ENCODE measurements around the gene IFNL2. TPM values are rescaled to one million over a fixed set of nuclear protein-coding genes. Genes with fewer than 3 reads are reported as not detected.

Gene IFNL2
- total and polyA plus RNA-seq, 2 of the 4 experiments (the other 2 are of a cell fraction) = not detected

- intact Hi-C loops (cut with micrococcal nuclease) = no loop called here
- Histone ChIP-seq H3K36me3 (ENCODE audit: control insufficient read depth, insufficient read depth, low read length) (no peaks in the 10 kb centered on the region), H3K23ac (ENCODE audit: low read depth, low read length) (no peak overlapping the region), H3K4me2 (ENCODE audit: low read depth, low read length) (no peak overlapping the region), H3K27me3 (ENCODE audit: control insufficient read depth, insufficient read depth, low read length) (peaks cover 54% of the 10 kb centered on the region), H3K18ac (ENCODE audit: low read depth, low read length) (no peak overlapping the region), H4K8ac (ENCODE audit: low read depth in 2 of 2, low read length in 2 of 2) (no peak overlapping the region), H2AFZ (replicated peaks; ENCODE audit: low read length, poor library complexity) (no peak overlapping the region), H3K4me3 (ENCODE audit: insufficient read depth, low read depth, low read length) (no peak overlapping the region), H3K4me1 (ENCODE audit: control insufficient read depth, insufficient read depth, low read length) (no peaks in the 10 kb centered on the region), H4K91ac (ENCODE audit: insufficient read depth, low read depth, low read length) (no peak overlapping the region), H2BK15ac (ENCODE audit: low read depth, low read length) (no peak overlapping the region), H3K79me1 (ENCODE audit: low read depth in 1 of 2, low read length in 2 of 2) (no peaks in the 10 kb centered on the region), H3K27ac (ENCODE audit: insufficient read depth, low read length) (no peak overlapping the region), H2AK5ac (ENCODE audit: low read depth, low read length) (no peak overlapping the region), H2BK20ac (ENCODE audit: low read depth, low read length) (no peak overlapping the region), H3K9me3 (ENCODE audit: control insufficient read depth, insufficient read depth, low read length) (peaks cover 2% of the 10 kb centered on the region; the same call in 1 of the 2 replicates), H2AK9ac (replicated peaks; ENCODE audit: low read depth, low read length, poor library complexity) (no peak overlapping the region), H4K20me1 (ENCODE audit: insufficient read depth, low read length) (no peaks in the 10 kb centered on the region), H3K56ac (ENCODE audit: extremely low read depth, insufficient read depth, low read length) (no peak overlapping the region), H3K9me1 (ENCODE audit: insufficient read depth, low read length) (no peaks in the 10 kb centered on the region), H2BK120ac (ENCODE audit: low read depth, low read length) (no peak overlapping the region), H3K4ac (ENCODE audit: low read depth, low read length) (no peak overlapping the region), H3K9ac (ENCODE audit: low read depth, low read length) (no peak overlapping the region), H3K14ac (replicated peaks; ENCODE audit: low read depth, low read length) (no peak overlapping the region), H4K5ac (ENCODE audit: low read depth, low read length) (no peak overlapping the region), H2BK5ac (ENCODE audit: low read depth, low read length, poor library complexity, severe bottlenecking) (no peak overlapping the region)
- WGBS, 2 experiments (ENCODE audit: extremely low coverage in 2 of 2, insufficient read length in 1 of 2) = 100% methylated on average over 2 of the region's 4 CpGs; no CpG with 5 or more reads in 1 of the 2 experiments
- in situ Hi-C loops (cut with MboI; ENCODE audit: low sequenced_read_pairs) = no loop called here
- CTCF ChIA-PET = no interaction called here
- TF ChIP-seq FOS (IDR thresholded peaks at IDR 0.05; ENCODE audit: low read depth, low read length) (no peak), ELK1 (IDR thresholded peaks at IDR 0.05; ENCODE audit: borderline replicate concordance, low read depth, low read length) (no peak), MXI1 (IDR thresholded peaks at IDR 0.05; ENCODE audit: borderline replicate concordance, low read depth, low read length) (no peak), POLR2A (IDR thresholded peaks at IDR 0.05; ENCODE audit: low read depth, low read length) (no peak), RFX5 (IDR thresholded peaks at IDR 0.05; ENCODE audit: low read depth, low read length) (no peak), RAD21 (IDR thresholded peaks at IDR 0.05; ENCODE audit: low read length) (no peak), USF2 (IDR thresholded peaks at IDR 0.05; ENCODE audit: low read depth, low read length) (no peak), RCOR1 (IDR thresholded peaks at IDR 0.05; ENCODE audit: insufficient replicate concordance, low read length) (no peak), CHD1 (IDR thresholded peaks at IDR 0.05; ENCODE audit: low read depth, low read length) (no peak), MAFK (IDR thresholded peaks at IDR 0.05; ENCODE audit: low read depth, low read length) (no peak), BHLHE40 (IDR thresholded peaks at IDR 0.05; ENCODE audit: low read depth, low read length) (no peak), NFE2L2 (IDR thresholded peaks at IDR 0.05; ENCODE audit: low read depth, low read length) (no peak), SMC3 (IDR thresholded peaks at IDR 0.05; ENCODE audit: low read depth, low read length) (no peak), CEBPB (IDR thresholded peaks at IDR 0.05; ENCODE audit: low read depth, low read length) (no peak), MAZ (IDR thresholded peaks at IDR 0.05; ENCODE audit: borderline replicate concordance, low read depth, low read length) (no peak), CTCF (conservative IDR thresholded peaks at IDR 0.05; ENCODE audit: low read depth, low read length) (no peak)
- DNase-seq (no peak), ATAC-seq (ENCODE audit: low read depth) (no peak)
- BruUV-seq (replicated peaks) = no TSS peak
- POLR2A ChIA-PET (ENCODE audit: unreplicated experiment) = no interaction called here
- dilution Hi-C loops (cut with HindIII; ENCODE audit: low sequenced_read_pairs, unreplicated experiment) = no loop called here
Observed at GRCh38 chr19:39301021-39301420, 32.8 kb downstream of the IFNL2 start.
